Measurements from ENCODE around the gene KCNH8. TPM values are rescaled to one million over a fixed set of nuclear protein-coding genes. Genes with fewer than 3 reads are reported as not detected.

KCNH8 gene
- total RNA-seq, 1 experiment from 2014 or later: not detected

DNA sequence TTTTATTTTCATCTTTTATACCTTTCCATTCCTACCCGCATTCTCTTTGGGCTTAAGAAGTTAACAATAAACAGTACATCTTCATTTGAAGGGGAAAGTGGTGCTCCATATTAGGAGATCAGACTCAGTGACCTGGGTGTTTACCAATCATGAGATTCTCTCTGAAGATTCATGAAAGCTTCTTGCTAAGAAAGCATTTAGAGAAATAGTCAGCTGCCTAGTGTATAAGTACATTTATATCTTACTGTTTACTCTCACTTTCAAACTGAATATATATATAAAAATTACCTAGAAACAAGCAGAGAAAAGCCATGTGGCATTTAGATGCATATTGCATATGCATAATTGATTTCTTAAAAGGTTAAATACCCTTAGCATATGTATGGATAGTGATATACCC, 100.5 kb downstream of the KCNH8 start:
- H3K4me3 ChIP-seq (ENCODE audit: low read depth in 2 of 2, low read length in 2 of 2): no peak overlapping the region
- no peaks in the 10 kb centered on the region for H3K36me3 ChIP-seq (ENCODE audit: control insufficient read depth, insufficient read depth, low read length)
- TF ChIP-seq, protein P1, sequence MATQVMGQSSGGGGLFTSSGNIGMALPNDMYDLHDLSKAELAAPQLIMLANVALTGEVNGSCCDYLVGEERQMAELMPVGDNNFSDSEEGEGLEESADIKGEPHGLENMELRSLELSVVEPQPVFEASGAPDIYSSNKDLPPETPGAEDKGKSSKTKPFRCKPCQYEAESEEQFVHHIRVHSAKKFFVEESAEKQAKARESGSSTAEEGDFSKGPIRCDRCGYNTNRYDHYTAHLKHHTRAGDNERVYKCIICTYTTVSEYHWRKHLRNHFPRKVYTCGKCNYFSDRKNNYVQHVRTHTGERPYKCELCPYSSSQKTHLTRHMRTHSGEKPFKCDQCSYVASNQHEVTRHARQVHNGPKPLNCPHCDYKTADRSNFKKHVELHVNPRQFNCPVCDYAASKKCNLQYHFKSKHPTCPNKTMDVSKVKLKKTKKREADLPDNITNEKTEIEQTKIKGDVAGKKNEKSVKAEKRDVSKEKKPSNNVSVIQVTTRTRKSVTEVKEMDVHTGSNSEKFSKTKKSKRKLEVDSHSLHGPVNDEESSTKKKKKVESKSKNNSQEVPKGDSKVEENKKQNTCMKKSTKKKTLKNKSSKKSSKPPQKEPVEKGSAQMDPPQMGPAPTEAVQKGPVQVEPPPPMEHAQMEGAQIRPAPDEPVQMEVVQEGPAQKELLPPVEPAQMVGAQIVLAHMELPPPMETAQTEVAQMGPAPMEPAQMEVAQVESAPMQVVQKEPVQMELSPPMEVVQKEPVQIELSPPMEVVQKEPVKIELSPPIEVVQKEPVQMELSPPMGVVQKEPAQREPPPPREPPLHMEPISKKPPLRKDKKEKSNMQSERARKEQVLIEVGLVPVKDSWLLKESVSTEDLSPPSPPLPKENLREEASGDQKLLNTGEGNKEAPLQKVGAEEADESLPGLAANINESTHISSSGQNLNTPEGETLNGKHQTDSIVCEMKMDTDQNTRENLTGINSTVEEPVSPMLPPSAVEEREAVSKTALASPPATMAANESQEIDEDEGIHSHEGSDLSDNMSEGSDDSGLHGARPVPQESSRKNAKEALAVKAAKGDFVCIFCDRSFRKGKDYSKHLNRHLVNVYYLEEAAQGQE (IDR thresholded peaks at IDR 0.05; ENCODE audit: insufficient read depth in 1 of 2, low read depth in 2 of 2, low read length in 1 of 2): no peak
- TF ChIP-seq SIN3A (IDR thresholded peaks at IDR 0.05; ENCODE audit: borderline replicate concordance, insufficient read depth, low read depth, low read length) (no peak), POLR2AphosphoS5 (IDR thresholded peaks at IDR 0.05; ENCODE audit: low read depth, low read length) (no peak), TCF7L2 (IDR thresholded peaks at IDR 0.05; ENCODE audit: low read depth, low read length) (no peak)
- no peak overlapping the region for H3K27ac ChIP-seq (ENCODE audit: low read length)
- intact Hi-C loops (cut with micrococcal nuclease; ENCODE audit: unreplicated experiment): no loop called here
- BruUV-seq (replicated peaks): no TSS peak
- DNase-seq (ENCODE audit: low read depth, low spot score) (no peak), ATAC-seq (no peak)
- H3K27me3 ChIP-seq (ENCODE audit: control insufficient read depth, insufficient read depth, low read length): no peaks in the 10 kb centered on the region
- no peaks in the 10 kb centered on the region for H3K9me3 ChIP-seq (ENCODE audit: control insufficient read depth, insufficient read depth, low read depth, low read length)
- no peaks in the 10 kb centered on the region for H3K4me1 ChIP-seq (ENCODE audit: control insufficient read depth, insufficient read depth, low read length)
- in situ Hi-C loops (cut with HindIII; ENCODE audit: low pct_unique_long_range_greater_than_20kb, low sequenced_read_pairs): no loop called here
- CTCF ChIA-PET: no interaction called here
- POLR2A ChIA-PET: no interaction called here

DNA sequence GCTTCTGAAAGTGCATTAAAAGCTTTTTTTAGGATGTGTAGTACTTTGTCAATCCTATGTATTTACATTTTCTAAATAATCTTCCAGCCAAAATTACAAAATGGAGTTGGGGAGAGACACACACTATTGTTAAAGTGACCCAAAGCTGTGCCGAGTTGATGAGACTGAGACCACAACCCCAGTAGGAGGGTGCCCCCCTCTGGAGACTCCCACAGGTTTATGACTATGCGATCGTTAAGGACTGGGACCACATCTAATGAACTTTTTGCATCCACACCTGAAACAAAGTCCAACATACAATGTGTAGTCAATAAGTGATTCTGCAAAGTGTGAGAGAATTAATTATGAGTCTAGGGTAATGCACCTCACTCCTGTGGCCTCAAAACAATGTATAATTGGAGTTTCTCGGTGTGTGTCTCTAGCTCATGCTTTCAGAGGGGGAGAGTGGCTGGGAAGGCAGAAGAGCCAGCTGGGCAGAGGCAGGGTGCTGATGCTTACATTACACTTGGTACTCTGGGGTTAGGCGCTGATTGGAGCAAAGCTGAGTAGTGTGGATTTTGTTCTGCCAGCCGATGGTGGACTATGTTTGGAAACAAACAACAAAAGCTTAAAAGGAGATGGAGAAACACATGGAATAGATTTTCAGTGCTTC, 102.8 kb downstream of the KCNH8 start:
- Histone ChIP-seq H3K9me3 (ENCODE audit: control insufficient read depth, insufficient read depth, low read depth, low read length) (no peaks in the 10 kb centered on the region), H3K4me3 (ENCODE audit: low read depth in 2 of 2, low read length in 2 of 2) (no peak overlapping the region), H3K27me3 (ENCODE audit: control insufficient read depth, insufficient read depth, low read length) (no peaks in the 10 kb centered on the region), H3K27ac (ENCODE audit: low read length) (no peak overlapping the region), H3K4me1 (ENCODE audit: control insufficient read depth, insufficient read depth, low read length) (no peaks in the 10 kb centered on the region), H3K36me3 (ENCODE audit: control insufficient read depth, insufficient read depth, low read length) (no peaks in the 10 kb centered on the region)
- intact Hi-C loops (cut with micrococcal nuclease; ENCODE audit: unreplicated experiment): no loop called here
- TF ChIP-seq, protein P2, sequence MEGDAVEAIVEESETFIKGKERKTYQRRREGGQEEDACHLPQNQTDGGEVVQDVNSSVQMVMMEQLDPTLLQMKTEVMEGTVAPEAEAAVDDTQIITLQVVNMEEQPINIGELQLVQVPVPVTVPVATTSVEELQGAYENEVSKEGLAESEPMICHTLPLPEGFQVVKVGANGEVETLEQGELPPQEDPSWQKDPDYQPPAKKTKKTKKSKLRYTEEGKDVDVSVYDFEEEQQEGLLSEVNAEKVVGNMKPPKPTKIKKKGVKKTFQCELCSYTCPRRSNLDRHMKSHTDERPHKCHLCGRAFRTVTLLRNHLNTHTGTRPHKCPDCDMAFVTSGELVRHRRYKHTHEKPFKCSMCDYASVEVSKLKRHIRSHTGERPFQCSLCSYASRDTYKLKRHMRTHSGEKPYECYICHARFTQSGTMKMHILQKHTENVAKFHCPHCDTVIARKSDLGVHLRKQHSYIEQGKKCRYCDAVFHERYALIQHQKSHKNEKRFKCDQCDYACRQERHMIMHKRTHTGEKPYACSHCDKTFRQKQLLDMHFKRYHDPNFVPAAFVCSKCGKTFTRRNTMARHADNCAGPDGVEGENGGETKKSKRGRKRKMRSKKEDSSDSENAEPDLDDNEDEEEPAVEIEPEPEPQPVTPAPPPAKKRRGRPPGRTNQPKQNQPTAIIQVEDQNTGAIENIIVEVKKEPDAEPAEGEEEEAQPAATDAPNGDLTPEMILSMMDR (IDR thresholded peaks at IDR 0.05): no peak
- TF ChIP-seq, protein P1 (IDR thresholded peaks at IDR 0.05; ENCODE audit: insufficient read depth in 1 of 2, low read depth in 2 of 2, low read length in 1 of 2): no peak
- TF ChIP-seq SIN3A (IDR thresholded peaks at IDR 0.05; ENCODE audit: borderline replicate concordance, insufficient read depth, low read depth, low read length): no peak
- TF ChIP-seq POLR2AphosphoS5 (IDR thresholded peaks at IDR 0.05; ENCODE audit: low read depth, low read length): no peak
- no peak for TF ChIP-seq TCF7L2 (IDR thresholded peaks at IDR 0.05; ENCODE audit: low read depth, low read length)
- ATAC-seq (no peak), DNase-seq (ENCODE audit: low read depth, low spot score) (no peak)
- ChIA-PET CTCF (no interaction called here), POLR2A (no interaction called here)
- no TSS peak for BruUV-seq (replicated peaks)
- in situ Hi-C loops (cut with HindIII; ENCODE audit: low pct_unique_long_range_greater_than_20kb, low sequenced_read_pairs): no loop called here

Data from Panc1 (cell line).